Uterus (tissue), 4 donors: ENCODE measurements around the gene TAF15. TPM values are rescaled to one million over a fixed set of nuclear protein-coding genes. Genes with fewer than 3 reads are reported as not detected.
A peak's percentile ranks its signal among the peaks of the same experiment; 100 is the strongest.

ENCODE experiments used
- DNase-seq, 2 donors: peaks; one replicate each; pipeline ENCODE4 v3.0.0-alpha.2; 2019 to 2020
- H3K27ac ChIP-seq, 2 donors: fragments of 200-600 bp; sonication (generic); 1 replicate in 1 of 2; 2 replicates in 1 of 2; pipeline ENCODE4 v1.5.1; 2016 to 2018
- H3K27me3 ChIP-seq, 2 donors: fragments of 200-600 bp; sonication (generic); one replicate each; pipeline ENCODE4 v1.5.1; 2018 to 2019; ENCODE audit warnings: control low read depth in 1 of 2
- H3K36me3 ChIP-seq, 2 donors: fragments of 200-600 bp; sonication (generic); one replicate each; pipeline ENCODE4 v1.5.1; 2019; ENCODE audit warnings: control low read depth in 1 of 2
- H3K4me1 ChIP-seq, 2 donors: fragments of 200-600 bp; sonication (generic); one replicate each; pipeline ENCODE4 v1.5.1; 2018 to 2019; ENCODE audit warnings: control low read depth in 1 of 2
- H3K4me3 ChIP-seq, 2 donors: fragments of 200-600 bp; sonication (generic); 1 replicate in 1 of 2; 2 replicates in 1 of 2; pipeline ENCODE4 v1.5.1; 2018 to 2019; ENCODE audit warnings: mild to moderate bottlenecking in 1 of 2
- H3K9me3 ChIP-seq, 2 donors: fragments of 200-600 bp; sonication (generic); one replicate each; pipeline ENCODE4 v1.5.1; 2019; ENCODE audit warnings: control low read depth in 1 of 2
- CTCF ChIP-seq, 4 experiments: fragments of 200-600 bp in 2 of 4; fragments of 450-650 bp in 2 of 4; sonication (generic) in 2 of 4; IDR thresholded peaks; one replicate each; pipeline ENCODE4 v1.5.1; 2016 to 2019; ENCODE audit warnings: antibody characterized with exemption in 4 of 4, mild to moderate bottlenecking in 2 of 4, moderate library complexity in 1 of 4
- POLR2A ChIP-seq, 2 donors: fragments of 450-650 bp; IDR thresholded peaks; one replicate each; pipeline ENCODE4 v1.6.1; 2016; ENCODE audit warnings: antibody characterized with exemption in 2 of 2, mild to moderate bottlenecking in 1 of 2, moderate library complexity in 1 of 2
- intact Hi-C: fragments of 100-400 bp; cut with DNase I; formaldehyde crosslinking; loops from one replicate; pipeline ENCODE4 v1.15.1; 2023; ENCODE audit warnings: low total_unique reads
- total RNA-seq, 4 donors: library from RNA; depleted of rRNA in 3 of 4; stranded (reverse); fragments of >200 nt in 3 of 4; gene quantifications; one replicate each; pipeline versions ENCODE4 v1.1.0 to v1.2.4, GENCODE V29; 2014 to 2023
- donor health status: DM: yes; HTN: yes; CAD: no.

TAF15 gene
- total RNA-seq, 4 donors from 2014 or later = 68.5 to 167 (median 113) TPM

DNA sequence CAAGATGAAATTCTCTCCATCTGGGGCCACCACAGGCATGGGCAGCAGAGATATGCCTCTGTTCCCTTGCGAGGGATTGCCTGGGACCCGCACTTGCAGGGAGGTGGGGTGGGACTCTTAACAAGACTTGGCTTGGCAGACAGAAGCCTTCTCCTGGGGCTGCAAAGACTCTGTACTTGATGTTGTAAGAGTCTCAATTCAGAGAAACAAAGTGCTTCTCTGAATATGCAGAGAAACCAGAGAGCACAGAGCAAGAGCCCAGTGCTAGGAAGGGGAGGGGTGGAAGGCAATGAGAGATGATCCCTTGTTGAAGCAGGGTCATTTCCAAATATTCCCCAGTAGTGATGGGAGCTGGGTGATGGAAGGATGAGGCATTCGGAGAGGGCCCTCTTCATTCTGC, 16.0 kb upstream of the TAF15 start:
- intact Hi-C loops = no loop called here
- peaks cover 0 to 11% of the 10 kb centered on the region in 2 donors for H3K4me1 ChIP-seq
- no peaks in the 10 kb centered on the region for H3K27me3 ChIP-seq
- H3K27ac ChIP-seq = no peak overlapping the region
- TF ChIP-seq POLR2A (IDR thresholded peaks at IDR 0.05) (no peak), CTCF (IDR thresholded peaks at IDR 0.05) (no peak)
- H3K4me3 ChIP-seq = no peak overlapping the region
- H3K36me3 ChIP-seq = no peaks in the 10 kb centered on the region
- H3K9me3 ChIP-seq = no peaks in the 10 kb centered on the region
- no peak for DNase-seq

DNA sequence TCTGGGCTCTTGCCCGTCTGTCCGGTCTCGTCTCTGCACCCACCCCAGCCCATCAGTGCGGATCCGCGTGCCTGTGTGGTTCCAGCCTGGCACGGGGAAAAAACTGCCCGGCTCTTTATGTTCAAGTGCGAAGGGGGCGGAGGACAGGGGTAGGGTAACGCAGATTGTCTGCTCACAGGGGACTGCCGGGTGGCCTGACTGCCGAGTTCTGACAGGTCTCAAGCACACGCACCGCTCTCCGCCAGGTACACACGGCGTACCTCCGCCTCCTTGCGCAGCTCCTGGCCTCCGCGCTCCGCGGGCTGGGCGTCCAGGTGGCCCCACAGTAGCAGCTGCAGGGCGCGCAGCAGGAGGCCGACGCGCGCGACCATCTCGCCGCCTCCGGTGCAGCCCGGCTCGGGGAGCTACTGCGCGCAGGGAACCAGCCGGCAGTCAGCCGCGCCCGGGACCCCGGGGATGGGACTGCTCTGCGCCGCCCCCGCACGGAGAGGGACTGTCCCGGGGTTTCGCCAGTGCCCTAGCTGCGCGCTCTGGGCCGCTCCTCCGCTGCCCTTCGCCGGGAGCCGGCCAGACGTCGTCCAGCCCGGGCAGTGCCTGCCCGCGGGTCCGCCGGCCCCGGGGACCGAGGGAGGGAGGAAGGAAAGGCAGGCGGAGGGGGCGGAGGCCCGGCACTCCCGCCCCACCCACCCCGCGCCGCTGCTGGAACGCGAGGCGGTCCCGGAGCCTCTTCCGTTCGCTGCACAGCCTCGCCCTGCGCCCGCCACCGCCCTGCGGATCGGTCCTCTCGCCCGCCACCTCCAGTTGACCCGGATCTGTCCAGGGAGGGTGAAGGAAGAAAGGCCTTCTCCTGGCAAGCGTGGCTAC, 14.0 kb upstream of the TAF15 start, which contains the start of gene MMP28:
MMP28 (minus strand) TSS at position 635 of the 864 bp plus-strand sequence; CDS start at position 371, 264 bp downstream.
- TF ChIP-seq CTCF (IDR thresholded peaks at IDR 0.05) (no peak), POLR2A (IDR thresholded peaks at IDR 0.05) (no peak)
- H3K4me1 ChIP-seq = peaks cover 0 to 11% of the 10 kb centered on the region in 2 donors
- no peaks in the 10 kb centered on the region for H3K36me3 ChIP-seq
- no peak for DNase-seq
- intact Hi-C loops = no loop called here
- no peaks in the 10 kb centered on the region for H3K9me3 ChIP-seq
- H3K27ac ChIP-seq = no peak within 1 kb of the TSS
- no peaks in the 10 kb centered on the region for H3K27me3 ChIP-seq
- peak within 1 kb of the TSS; percentile 33 to 41 for H3K4me3 ChIP-seq

DNA sequence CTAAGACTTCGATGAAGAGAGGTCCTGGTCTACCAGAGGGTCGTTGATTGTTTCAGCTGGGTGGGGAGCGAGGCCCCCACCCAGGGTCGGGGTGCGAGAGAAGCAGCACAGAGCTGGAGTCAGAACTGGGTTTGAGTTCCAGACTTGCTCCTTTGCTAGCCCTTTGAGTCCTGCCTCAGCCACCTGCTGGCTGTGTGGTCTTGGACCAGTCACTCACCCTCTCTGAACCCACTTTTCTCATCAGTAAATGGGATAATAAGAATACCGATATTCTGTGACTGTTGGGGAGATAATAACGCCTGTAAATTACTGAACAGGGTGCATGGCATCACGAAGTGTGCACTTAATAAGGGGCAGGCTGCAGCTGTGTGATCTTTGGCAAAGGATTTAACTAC, 13.4 kb upstream of the TAF15 start:
- Histone ChIP-seq H3K9me3 (no peaks in the 10 kb centered on the region), H3K4me1 (peaks cover 2 to 11% of the 10 kb centered on the region in 2 donors), H3K27me3 (no peaks in the 10 kb centered on the region), H3K36me3 (no peaks in the 10 kb centered on the region), H3K4me3 (peak overlapping the region; percentile 33 to 41), H3K27ac (no peak overlapping the region)
- intact Hi-C loops = no loop called here
- TF ChIP-seq POLR2A (IDR thresholded peaks at IDR 0.05) (no peak), CTCF (IDR thresholded peaks at IDR 0.05) (no peak)
- DNase-seq = no peak

- Histone ChIP-seq H3K9me3 (no peaks in the 10 kb centered on the region), H3K27me3 (no peaks in the 10 kb centered on the region), H3K36me3 (no peaks in the 10 kb centered on the region), H3K4me3 (no peak overlapping the region), H3K27ac (no peak overlapping the region), H3K4me1 (peaks cover 5 to 19% of the 10 kb centered on the region in 2 donors)
- DNase-seq = no peak
- intact Hi-C loops = no loop called here
- TF ChIP-seq POLR2A (IDR thresholded peaks at IDR 0.05) = no peak
- no peak for TF ChIP-seq CTCF (IDR thresholded peaks at IDR 0.05)
Measured at GRCh38 chr17:35796942-35797341, 12.3 kb upstream of the TAF15 start.

DNA sequence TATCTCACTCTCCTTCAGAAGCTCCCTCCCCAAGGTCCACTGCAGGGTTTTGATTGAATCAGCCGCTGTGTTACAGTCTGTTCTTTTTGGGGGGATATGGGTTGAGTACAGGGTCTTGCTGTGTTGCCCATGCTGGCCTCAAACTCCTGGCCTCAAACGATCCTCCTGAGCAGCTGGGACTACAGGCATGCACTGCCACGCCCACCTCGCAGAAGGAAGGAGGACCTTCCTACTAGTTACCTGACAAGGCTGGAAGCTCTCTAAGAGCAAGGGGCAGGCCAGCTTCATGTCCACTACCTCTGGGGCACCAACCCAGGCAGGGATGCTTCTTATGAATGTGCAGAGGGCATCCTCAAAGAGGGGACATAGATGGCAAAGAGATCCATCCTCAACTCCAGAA, 11.9 kb upstream of the TAF15 start:
- Histone ChIP-seq H3K27ac (no peak overlapping the region), H3K4me1 (peaks cover 5 to 19% of the 10 kb centered on the region in 2 donors), H3K9me3 (no peaks in the 10 kb centered on the region), H3K27me3 (no peaks in the 10 kb centered on the region), H3K36me3 (no peaks in the 10 kb centered on the region), H3K4me3 (no peak overlapping the region)
- no peak for DNase-seq
- TF ChIP-seq POLR2A (IDR thresholded peaks at IDR 0.05) (no peak), CTCF (IDR thresholded peaks at IDR 0.05) (no peak)
- intact Hi-C loops = no loop called here
